Upper lobe of right lung (tissue), 1 donor: ENCODE measurements around the gene ROR1. TPM values are rescaled to one million over a fixed set of nuclear protein-coding genes. Genes with fewer than 3 reads are reported as not detected.

Experiments
- ATAC-seq: fragments of 200-7000 bp; cut with Tn5 transposase; one replicate; pipeline ENCODE4 v1.9.1; 2020; ENCODE audit warnings: mild to moderate bottlenecking, moderate library complexity
- DNase-seq: peaks from one replicate; pipeline ENCODE4 v3.0.0-alpha.2; 2020
- H3K27ac ChIP-seq: fragments of 200-600 bp; one replicate; pipeline ENCODE4 v1.8.0; 2022
- H3K27me3 ChIP-seq: fragments of 200-600 bp; one replicate; pipeline ENCODE4 v1.8.0; 2022; ENCODE audit warnings: mild to moderate bottlenecking
- H3K36me3 ChIP-seq: fragments of 200-600 bp; one replicate; pipeline ENCODE4 v1.8.0; 2022
- H3K4me1 ChIP-seq: fragments of 200-600 bp; one replicate; pipeline ENCODE4 v1.8.0; 2022
- H3K4me3 ChIP-seq: fragments of 200-600 bp; one replicate; pipeline ENCODE4 v1.8.0; 2022; ENCODE audit warnings: mild to moderate bottlenecking
- H3K9me3 ChIP-seq: fragments of 200-600 bp; one replicate; pipeline ENCODE4 v1.8.0; 2022
- CTCF ChIP-seq: fragments of 200-600 bp; IDR thresholded peaks from one replicate; pipeline ENCODE4 v1.8.0; 2022; ENCODE audit warnings: antibody characterized with exemption
- intact Hi-C: fragments of 100-400 bp; cut with DNase I; formaldehyde crosslinking; loops from one replicate; pipeline ENCODE4 v1.11.0; 2022
- total RNA-seq: library from RNA; stranded (reverse); fragmentation: NEBNext Ultra II Directional; extraction: Animal tissue kit (Norgen Biotek cat#: 25700); gene quantifications from one replicate; pipeline ENCODE4 v1.2.1, GENCODE V29; 2021
- donor health status: DM: no; HTN: yes; CAD: no; lungs with severe emphysema.

ROR1 gene
- total RNA-seq, 1 donor from 2014 or later = 21.4 TPM

GRCh38 chr1:64199154-64199553 is 425.3 kb downstream of the ROR1 start:
- TF ChIP-seq CTCF = no peak
- Histone ChIP-seq H3K36me3 (no peaks in the 10 kb centered on the region), H3K4me1 (peaks cover 5% of the 10 kb centered on the region), H3K27ac (no peak overlapping the region), H3K9me3 (no peaks in the 10 kb centered on the region), H3K27me3 (no peaks in the 10 kb centered on the region), H3K4me3 (no peak overlapping the region)
- ATAC-seq (no peak), DNase-seq (no peak)
- intact Hi-C loops = no loop called here

DNA sequence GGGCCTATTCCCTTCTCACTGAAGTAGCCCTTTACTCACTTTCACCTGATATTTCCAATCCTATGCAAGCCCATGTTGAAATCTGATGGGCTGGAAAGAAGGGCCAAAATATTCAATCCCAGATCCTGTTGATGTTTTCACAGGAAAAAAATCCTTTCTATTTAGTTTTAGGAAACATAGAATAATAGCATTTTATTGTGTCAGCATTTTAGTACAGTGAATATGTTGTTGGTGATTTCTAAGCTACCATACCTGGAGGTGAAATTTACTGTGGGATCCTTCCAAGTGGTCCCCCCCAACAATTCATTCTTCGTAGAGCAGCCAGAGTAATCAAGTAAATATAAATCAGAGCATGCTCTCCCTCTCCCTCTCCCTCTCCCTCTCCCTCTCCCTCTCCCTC is 426.2 kb downstream of the ROR1 start:
- TF ChIP-seq CTCF = no peak

GRCh38 chr1:64203420-64203819 is 429.6 kb downstream of the ROR1 start, which contains the start of gene UBE2U:
Gene UBE2U, plus strand, starts transcription at chr1:64203623. Its CDS starts 428 bp downstream, at chr1:64204051.
- no peak for DNase-seq
- intact Hi-C loops = no loop called here
- H3K27me3 ChIP-seq = no peaks in the 10 kb centered on the region
- H3K36me3 ChIP-seq = no peaks in the 10 kb centered on the region
- H3K4me3 ChIP-seq = no peak within 1 kb of the TSS
- no peaks in the 10 kb centered on the region for H3K9me3 ChIP-seq
- no peak for TF ChIP-seq CTCF
- H3K4me1 ChIP-seq = no peaks in the 10 kb centered on the region
- H3K27ac ChIP-seq = no peak within 1 kb of the TSS
- ATAC-seq = no peak

More for the DNA sequence above, 426.2 kb downstream of the ROR1 start:
- intact Hi-C loops = no loop called here
- H3K36me3 ChIP-seq = no peaks in the 10 kb centered on the region
- DNase-seq (no peak), ATAC-seq (no peak)
- H3K27ac ChIP-seq = no peak overlapping the region
- no peaks in the 10 kb centered on the region for H3K27me3 ChIP-seq
- H3K9me3 ChIP-seq = no peaks in the 10 kb centered on the region
- no peak overlapping the region for H3K4me3 ChIP-seq
- no peaks in the 10 kb centered on the region for H3K4me1 ChIP-seq

- no peak for TF ChIP-seq CTCF
- intact Hi-C loops = no loop called here
Observed at GRCh38 chr1:64209221-64209620, 435.4 kb downstream of the ROR1 start.

DNA sequence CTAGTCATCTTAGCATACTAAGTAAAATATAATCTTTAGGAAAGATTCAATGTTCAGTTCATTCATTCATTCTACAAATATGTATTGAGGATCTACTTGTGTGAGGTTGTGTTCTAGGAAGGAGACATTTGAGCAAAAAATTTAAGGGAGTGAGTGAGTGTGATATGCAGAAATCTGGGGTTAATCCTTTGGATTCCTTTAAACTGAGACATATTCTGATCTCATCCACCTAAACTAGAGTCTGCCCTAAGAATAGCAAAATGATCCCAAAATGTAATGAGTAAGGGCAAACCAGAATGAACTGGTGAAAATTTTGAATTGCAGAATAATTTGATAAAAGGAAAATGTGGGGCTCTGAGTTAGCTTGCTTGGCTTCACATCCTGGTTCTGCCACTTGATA is 438.2 kb downstream of the ROR1 start:
- no peaks in the 10 kb centered on the region for H3K9me3 ChIP-seq
- DNase-seq = no peak
- no peak for TF ChIP-seq CTCF
- intact Hi-C loops = no loop called here
- no peak for ATAC-seq
- H3K4me3 ChIP-seq = no peak overlapping the region
- H3K27me3 ChIP-seq = no peaks in the 10 kb centered on the region
- H3K4me1 ChIP-seq = no peaks in the 10 kb centered on the region
- no peaks in the 10 kb centered on the region for H3K36me3 ChIP-seq
- H3K27ac ChIP-seq = no peak overlapping the region

More at GRCh38 chr1:64209221-64209620, 435.4 kb downstream of the ROR1 start:
- ATAC-seq = no peak
- no peak overlapping the region for H3K4me3 ChIP-seq
- DNase-seq = no peak
- no peaks in the 10 kb centered on the region for H3K9me3 ChIP-seq
- H3K4me1 ChIP-seq = no peaks in the 10 kb centered on the region
- no peaks in the 10 kb centered on the region for H3K36me3 ChIP-seq
- no peaks in the 10 kb centered on the region for H3K27me3 ChIP-seq
- no peak overlapping the region for H3K27ac ChIP-seq

- Histone ChIP-seq H3K9me3 (no peaks in the 10 kb centered on the region), H3K36me3 (no peaks in the 10 kb centered on the region), H3K4me1 (no peaks in the 10 kb centered on the region), H3K27ac (no peak overlapping the region), H3K4me3 (no peak overlapping the region), H3K27me3 (no peaks in the 10 kb centered on the region)
- no peak for ATAC-seq
- TF ChIP-seq CTCF = no peak
- intact Hi-C loops = no loop called here
- DNase-seq = no peak
Observed at GRCh38 chr1:64215576-64215975, 441.8 kb downstream of the ROR1 start.
